Stomach (tissue), 8 donors: Measurements from ENCODE around the gene S100A7. TPM values are rescaled to one million over a fixed set of nuclear protein-coding genes. Genes with fewer than 3 reads are reported as not detected.

Experiments
- polyA plus RNA-seq, 3 donors: library from polyadenylated mRNA; stranded (reverse); fragments of 200-250 nt; gene quantifications; one replicate each; pipeline ENCODE4 v1.2.3, GENCODE V29; 2013
- total RNA-seq, 5 donors: library from RNA; depleted of rRNA; stranded (reverse); fragments of >200 nt; gene quantifications; one replicate each; pipeline versions ENCODE4 v1.1.0 to v1.2.3, GENCODE V29; 2014 to 2016
- donor health status: healthy with polysubstance abuse.
- donor health status: Bipolar disorder and iron deficiency.
- donor health status: healthy.

Gene S100A7
- total and polyA plus RNA-seq, 8 donors, result 107 TPM; not detected in 7

Other genes starting within 250 kb of the S100A7 start
- not detected for gene PRR9, start 243.1 kb downstream of the S100A7 start, total RNA-seq
- gene PRR9, start 243.1 kb downstream of the S100A7 start, polyA plus RNA-seq, result not detected
- gene LORICRIN, start 201.0 kb downstream of the S100A7 start, total RNA-seq, result not detected
- gene LORICRIN, start 201.0 kb downstream of the S100A7 start, polyA plus RNA-seq, result not detected
- not detected for gene PGLYRP3, start 147.7 kb downstream of the S100A7 start, total RNA-seq
- 1 to 10 TPM in 1 of 3 donors, not detected in 2; 1.6 TPM for gene PGLYRP3, start 147.7 kb downstream of the S100A7 start, polyA plus RNA-seq
- not detected for gene PGLYRP4, start 111.8 kb downstream of the S100A7 start, total RNA-seq
- gene PGLYRP4, start 111.8 kb downstream of the S100A7 start, polyA plus RNA-seq, result 1 to 10 TPM in 1 of 3 donors, not detected in 2; 4.3 TPM
- 100 to 1,000 TPM in 3 of 5 donors, 10 to 100 TPM in 1, not detected in 1; 17.4 to 298 (median 146) TPM for gene S100A9, start 102.8 kb downstream of the S100A7 start, total RNA-seq
- gene S100A9, start 102.8 kb downstream of the S100A7 start, polyA plus RNA-seq, result 1,000 to 10,000 TPM in 1 of 3 donors, 100 to 1,000 TPM in 2; 276 to 9,878 (median 780) TPM
- 1 to 10 TPM in 1 of 5 donors, not detected in 4; 9.0 TPM for gene S100A12, start 85.0 kb downstream of the S100A7 start, total RNA-seq
- 10 to 100 TPM in 2 of 3 donors, 1 to 10 TPM in 1; 8.2 to 58.3 (median 23.5) TPM for gene S100A12, start 85.0 kb downstream of the S100A7 start, polyA plus RNA-seq
- gene S100A8, start 69.6 kb downstream of the S100A7 start, total RNA-seq, result 10 to 100 TPM in 4 of 5 donors, not detected in 1; 16.8 to 86.4 (median 38.1) TPM
- over 10,000 TPM in 1 of 3 donors, 100 to 1,000 TPM in 2; 144 to 21,822 (median 281) TPM for gene S100A8, start 69.6 kb downstream of the S100A7 start, polyA plus RNA-seq
- gene S100A7A, start 44.1 kb downstream of the S100A7 start, total RNA-seq, result not detected
- under 1 TPM in 1 of 3 donors, not detected in 2; 0.20 TPM for gene S100A7A, start 44.1 kb downstream of the S100A7 start, polyA plus RNA-seq
- gene S100A6, start 75.3 kb upstream of the S100A7 start, total RNA-seq, result 100 to 1,000 TPM; 154 to 680 (median 330) TPM
- 1,000 to 10,000 TPM; 1,447 to 2,520 (median 1,620) TPM for gene S100A6, start 75.3 kb upstream of the S100A7 start, polyA plus RNA-seq
- not detected for gene S100A5, start 80.3 kb upstream of the S100A7 start, total RNA-seq
- gene S100A5, start 80.3 kb upstream of the S100A7 start, polyA plus RNA-seq, result not detected
- 10 to 100 TPM in 4 of 5 donors, 1 to 10 TPM in 1; 9.9 to 53.3 (median 19.4) TPM for gene S100A4, start 85.2 kb upstream of the S100A7 start, total RNA-seq
- gene S100A4, start 85.2 kb upstream of the S100A7 start, polyA plus RNA-seq, result 100 to 1,000 TPM; 145 to 541 (median 274) TPM
- not detected for gene S100A3, start 88.6 kb upstream of the S100A7 start, total RNA-seq
- 10 to 100 TPM in 1 of 3 donors, 1 to 10 TPM in 2; 2.6 to 15.0 (median 5.4) TPM for gene S100A3, start 88.6 kb upstream of the S100A7 start, polyA plus RNA-seq
- 10 to 100 TPM in 1 of 5 donors, 1 to 10 TPM in 1, not detected in 3; 2.2 to 12.7 TPM for gene S100A2, start 105.2 kb upstream of the S100A7 start, total RNA-seq
- 1,000 to 10,000 TPM in 1 of 3 donors, 1 to 10 TPM in 2; 4.9 to 1,809 (median 8.3) TPM for gene S100A2, start 105.2 kb upstream of the S100A7 start, polyA plus RNA-seq
- 100 to 1,000 TPM in 1 of 5 donors, 10 to 100 TPM in 2, 1 to 10 TPM in 2; 8.9 to 192 (median 47.9) TPM for gene S100A16, start 152.5 kb upstream of the S100A7 start, total RNA-seq
- 100 to 1,000 TPM; 145 to 361 (median 188) TPM for gene S100A16, start 152.5 kb upstream of the S100A7 start, polyA plus RNA-seq
- gene S100A14, start 155.7 kb upstream of the S100A7 start, total RNA-seq, result 100 to 1,000 TPM in 1 of 5 donors, 10 to 100 TPM in 3, 1 to 10 TPM in 1; 8.8 to 488 (median 29.0) TPM
- gene S100A14, start 155.7 kb upstream of the S100A7 start, polyA plus RNA-seq, result 100 to 1,000 TPM in 2 of 3 donors, 10 to 100 TPM in 1; 70.2 to 751 (median 244) TPM
- gene S100A13, start 166.9 kb upstream of the S100A7 start, total RNA-seq, result 10 to 100 TPM; 18.7 to 54.6 (median 23.5) TPM
- 100 to 1,000 TPM; 140 to 271 (median 207) TPM for gene S100A13, start 166.9 kb upstream of the S100A7 start, polyA plus RNA-seq
- gene S100A1, start 167.8 kb upstream of the S100A7 start, total RNA-seq, result not detected
- gene S100A1, start 167.8 kb upstream of the S100A7 start, polyA plus RNA-seq, result 10 to 100 TPM in 2 of 3 donors, 1 to 10 TPM in 1; 5.7 to 64.8 (median 45.5) TPM
- gene CHTOP, start 173.4 kb upstream of the S100A7 start, total RNA-seq, result 100 to 1,000 TPM in 1 of 5 donors, 10 to 100 TPM in 4; 21.7 to 111 (median 74.3) TPM
- gene CHTOP, start 173.4 kb upstream of the S100A7 start, polyA plus RNA-seq, result 10 to 100 TPM; 41.3 to 53.2 (median 46.0) TPM
- gene SNAPIN, start 198.1 kb upstream of the S100A7 start, total RNA-seq, result 10 to 100 TPM; 14.9 to 82.9 (median 15.6) TPM
- gene SNAPIN, start 198.1 kb upstream of the S100A7 start, polyA plus RNA-seq, result 10 to 100 TPM; 29.4 to 35.5 (median 29.5) TPM
- gene ILF2, start 210.3 kb upstream of the S100A7 start, total RNA-seq, result 100 to 1,000 TPM in 1 of 5 donors, 10 to 100 TPM in 4; 17.1 to 138 (median 41.5) TPM
- 100 to 1,000 TPM in 1 of 3 donors, 10 to 100 TPM in 2; 49.1 to 103 (median 98.9) TPM for gene ILF2, start 210.3 kb upstream of the S100A7 start, polyA plus RNA-seq
- 10 to 100 TPM in 2 of 5 donors, 1 to 10 TPM in 3; 5.4 to 39.7 (median 6.6) TPM for gene NPR1, start 218.0 kb upstream of the S100A7 start, total RNA-seq
- gene NPR1, start 218.0 kb upstream of the S100A7 start, polyA plus RNA-seq, result 1 to 10 TPM; 1.4 to 5.7 (median 2.4) TPM